Heart right ventricle (tissue), 16 donors: Measurements from ENCODE around the gene IQSEC1. TPM values are rescaled to one million over a fixed set of nuclear protein-coding genes. Genes with fewer than 3 reads are reported as not detected.

Experiments
- ATAC-seq, 8 donors: fragments of 200-7000 bp; cut with Tn5 transposase; one replicate each; pipeline ENCODE4 v1.9.1; 2020; ENCODE audit warnings: mild to moderate bottlenecking in 8 of 8, moderate library complexity in 8 of 8, moderate number of reproducible peaks in 1 of 8
- DNase-seq, 2 donors: peaks; one replicate each; pipeline ENCODE4 v3.0.0-alpha.2; 2020
- H3K27ac ChIP-seq, 10 donors: fragments of 200-600 bp; sonication (generic) in 2 of 10; one replicate each; pipeline versions ENCODE4 v1.5.0 to v1.8.0; 2020 to 2022; ENCODE audit warnings: mild to moderate bottlenecking in 3 of 10
- H3K27me3 ChIP-seq, 7 donors: fragments of 200-600 bp; one replicate each; pipeline ENCODE4 v1.8.0; 2021 to 2022; ENCODE audit warnings: mild to moderate bottlenecking in 2 of 7
- H3K36me3 ChIP-seq, 9 donors: fragments of 200-600 bp; sonication (generic) in 1 of 9; one replicate each; pipeline versions ENCODE4 v1.5.0 to v1.8.0; 2020 to 2022; ENCODE audit warnings: mild to moderate bottlenecking in 2 of 9
- H3K4me1 ChIP-seq, 9 donors: fragments of 200-600 bp; sonication (generic) in 1 of 9; one replicate each; pipeline versions ENCODE4 v1.5.0 to v1.8.0; 2020 to 2022; ENCODE audit warnings: mild to moderate bottlenecking in 4 of 9
- H3K4me3 ChIP-seq, 10 donors: fragments of 200-600 bp; sonication (generic) in 2 of 10; one replicate each; pipeline versions ENCODE4 v1.5.0 to v1.8.0; 2020 to 2022; ENCODE audit warnings: mild to moderate bottlenecking in 7 of 10, moderate library complexity in 2 of 10
- H3K9me3 ChIP-seq, 11 donors: fragments of 200-600 bp in 10 of 11; sonication (generic) in 2 of 11; one replicate each; pipeline versions ENCODE4 v1.5.0 to v1.8.0; 2013 to 2022; ENCODE audit warnings: mild to moderate bottlenecking in 2 of 11, control low read depth in 1 of 11, moderate library complexity in 1 of 11
- CTCF ChIP-seq, 9 donors: fragments of 200-600 bp; sonication (generic) in 2 of 9; IDR thresholded peaks; one replicate each; pipeline versions ENCODE4 v1.5.0 to v1.8.0; 2021 to 2022; ENCODE audit warnings: antibody characterized with exemption in 9 of 9, mild to moderate bottlenecking in 5 of 9, moderate library complexity in 1 of 9
- WGBS, 2 donors: extraction: QIAGEN DNeasy Blood & Tissue Kit; methylation state at CpG; one replicate each; pipeline ENCODE4 v1.1.7; 2013; ENCODE audit warnings: inconsistent platforms in 1 of 2; 5-methylcytosine and 5-hydroxymethylcytosine counted together
- intact Hi-C, 10 donors: fragments of 100-400 bp; cut with DNase I; formaldehyde crosslinking; loops; one replicate each; pipeline versions ENCODE4 v1.11.1 to v1.14.2; 2022
- polyA plus RNA-seq, 2 donors: library from polyadenylated mRNA; stranded (reverse); fragments of 200-250 nt; gene quantifications; one replicate each; pipeline ENCODE4 v1.2.3, GENCODE V29; 2013
- total RNA-seq, 10 donors: library from RNA; stranded (reverse); fragmentation: NEBNext Ultra II Directional in 3 of 10; extraction: Animal tissue kit (Norgen Biotek cat#: 25700) in 3 of 10; gene quantifications; one replicate each; pipeline versions ENCODE4 v1.2.1 to v1.2.4, GENCODE V29; 2021 to 2023
- donor health status: Arrhythmogenic right ventricular cardiomyopathy.
- donor health status: ischemic (EF 13 %, LVEDD 7.1; RV severe dilation, severe dysfunction).
- donor health status: healthy with polysubstance abuse.
- donor health status: DM: no; HTN: yes; CAD: no.
- donor health status: DM: no; HTN: no; CAD: no.
- donor health status: ischemic (EF 25% LVEDD 6.9; RV normal size, moderate dysfunction).
- donor health status: ischemic (EF 25% LVEDD 5.7; RV mildly dilated, moderate dysfunction).
- donor health status: healthy.
- donor health status: DM: yes; HTN: yes; CAD: no.
- donor health status: Ischemic cardiomyopathy.
- donor health status: ischemic (EF 35%, LVEDD 5.7; RV mildly dilated, moderate dysfunction).
- donor health status: nonischemic (EF 11% LVEDD 7.7; RV severe dilation, severe dysfunction).
- donor health status: DM: yes; HTN: yes; CAD: no.
- donor health status: PGD.
- donor health status: ischemic (EF 29% LVEDD 5.4; RV normal size, mild dysfunction).
- donor health status: nonischemic (EF 23%, LVEDD 6.1; RV moderate dilation, normal function).

IQSEC1 gene
- total and polyA plus RNA-seq, 12 donors = 13.1 to 73.9 (median 60.4) TPM

- H3K27ac ChIP-seq = no peak overlapping the region
- peaks cover 0 to 100% (median 68%) of the 10 kb centered on the region in 9 donors for H3K36me3 ChIP-seq
- DNase-seq (no peak), ATAC-seq (no peak)
- no peaks in the 10 kb centered on the region for H3K9me3 ChIP-seq
- intact Hi-C loops = loop anchor here in 2 of 10 donors (5.0 kb wide), 2 partner anchors 68 to 73 kb away; no protein-coding TSS in a partner anchor
- H3K4me1 ChIP-seq = peaks cover 0 to 41% (median 29%) of the 10 kb centered on the region in 9 donors
- no peak overlapping the region for H3K4me3 ChIP-seq
- TF ChIP-seq CTCF (IDR thresholded peaks at IDR 0.05) = no peak
- 88 to 91% methylated on average over 7 of the region's 7 CpGs for WGBS, 2 donors
- H3K27me3 ChIP-seq = no peaks in the 10 kb centered on the region
Measured at GRCh38 chr3:12909710-12910109, 163.5 kb downstream of the IQSEC1 start.

- peaks cover 0 to 100% (median 63%) of the 10 kb centered on the region in 9 donors for H3K36me3 ChIP-seq
- no peak overlapping the region for H3K4me3 ChIP-seq
- DNase-seq = no peak
- peaks cover 0 to 49% (median 30%) of the 10 kb centered on the region in 9 donors for H3K4me1 ChIP-seq
- ATAC-seq = no peak
- no peaks in the 10 kb centered on the region for H3K27me3 ChIP-seq
- no peak for TF ChIP-seq CTCF (IDR thresholded peaks at IDR 0.05)
- no peaks in the 10 kb centered on the region for H3K9me3 ChIP-seq
- 89 to 94% methylated on average over 7 of the region's 7 CpGs for WGBS, 2 donors
- H3K27ac ChIP-seq = no peak overlapping the region
- intact Hi-C loops = loop anchor here in 1 of 10 donors (5.0 kb wide), 1 partner anchor 73 kb away; no protein-coding TSS in a partner anchor
Measured at GRCh38 chr3:12908859-12909258, 164.4 kb downstream of the IQSEC1 start.

GRCh38 chr3:12908136-12908730 is 165.0 kb downstream of the IQSEC1 start:
- H3K36me3 ChIP-seq = peaks cover 0 to 100% (median 58%) of the 10 kb centered on the region in 9 donors

GRCh38 chr3:12907729-12908128 is 165.5 kb downstream of the IQSEC1 start:
- Histone ChIP-seq H3K27me3 (no peaks in the 10 kb centered on the region), H3K36me3 (peaks cover 0 to 100% (median 53%) of the 10 kb centered on the region in 9 donors), H3K4me3 (no peak overlapping the region), H3K4me1 (peaks cover 9 to 56% (median 30%) of the 10 kb centered on the region in 9 donors), H3K9me3 (no peaks in the 10 kb centered on the region), H3K27ac (peak overlapping the region in 3 of 10 donors; percentile 39 to 77 (median 42))
- no peak for TF ChIP-seq CTCF (IDR thresholded peaks at IDR 0.05)
- DNase-seq (no peak), ATAC-seq (no peak)
- intact Hi-C loops = loop anchor here in 1 of 10 donors (5.0 kb wide), 1 partner anchor 75 kb away; no protein-coding TSS in a partner anchor
- 84 to 89% methylated on average over 18 of the region's 18 CpGs for WGBS, 2 donors

More at GRCh38 chr3:12908136-12908730, 165.0 kb downstream of the IQSEC1 start:
- 95% methylated on average over 28 of the region's 28 CpGs for WGBS, 2 donors
- DNase-seq = no peak
- H3K27ac ChIP-seq = no peak overlapping the region
- no peak for TF ChIP-seq CTCF (IDR thresholded peaks at IDR 0.05)
- peaks cover 4 to 54% (median 30%) of the 10 kb centered on the region in 9 donors for H3K4me1 ChIP-seq
- no peak for ATAC-seq
- H3K4me3 ChIP-seq = no peak overlapping the region
- intact Hi-C loops = loop anchor here in 1 of 10 donors (5.0 kb wide), 1 partner anchor 74 kb away; no protein-coding TSS in a partner anchor
- H3K27me3 ChIP-seq = no peaks in the 10 kb centered on the region
- H3K9me3 ChIP-seq = no peaks in the 10 kb centered on the region
